GM18502 (cell line): ENCODE results near the gene TCF7L2.

Experiments used
- ATAC-seq: cut with Tn5 transposase; IDR thresholded peaks from one replicate; pipeline ENCODE4 v1.9.1; 2021; ENCODE audit warnings: mild to moderate bottlenecking; ENCODE audit not compliant: unreplicated experiment, poor library complexity

The TCF7L2 gene

GRCh38 chr10:113207924-113208323 is 257.9 kb downstream of the TCF7L2 start:
- no peak for ATAC-seq

DNA sequence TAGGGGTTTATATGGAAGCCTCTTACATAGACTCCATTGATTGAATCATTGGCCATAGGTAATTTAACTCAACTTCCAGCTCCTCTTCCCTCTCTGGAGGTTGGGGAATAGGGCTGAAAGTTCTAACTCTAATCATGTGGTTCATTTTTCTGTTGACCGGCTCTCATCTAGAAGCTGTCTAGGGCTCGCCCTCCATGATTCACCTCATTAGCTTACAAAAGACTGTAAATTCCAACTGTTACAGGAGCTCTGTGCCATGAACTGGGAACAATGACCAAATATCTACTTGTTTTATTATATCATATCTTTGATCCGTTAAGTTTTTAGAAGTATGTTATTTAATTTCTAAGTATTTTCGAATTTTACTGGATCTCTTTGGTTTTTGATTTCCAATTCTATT is 263.0 kb downstream of the TCF7L2 start:
- ATAC-seq, result no peak

- no peak for ATAC-seq
These were observed 264.3 kb downstream of the TCF7L2 start for GRCh38 chr10:113214331-113214730.

DNA sequence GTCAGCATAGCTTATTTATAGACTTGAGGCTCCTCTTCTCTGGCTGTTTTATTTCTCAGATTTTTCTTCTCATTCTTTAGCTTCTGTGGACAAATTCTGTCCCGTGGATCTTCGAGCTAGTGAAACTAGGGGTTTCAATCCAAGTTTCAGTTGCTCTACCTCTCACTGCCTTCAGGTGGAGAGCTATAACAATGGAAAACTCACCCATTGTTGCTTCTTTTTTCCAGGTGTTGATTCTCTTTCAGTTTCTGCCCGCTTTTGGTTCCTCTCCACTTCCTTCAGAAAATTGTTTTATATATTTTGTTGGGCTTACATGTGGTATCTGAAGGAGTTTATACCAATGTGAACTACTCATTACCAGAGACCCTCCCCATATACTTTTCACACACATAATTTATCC is 266.1 kb downstream of the TCF7L2 start:
- ATAC-seq, result no peak
